B cell (primary cell): ENCODE measurements around the gene DNAJB6. TPM values are rescaled to one million over a fixed set of nuclear protein-coding genes. Genes with fewer than 3 reads are reported as not detected.

Experiments
- ATAC-seq: fragments of 200-7000 bp; cut with Tn5 transposase; one replicate; pipeline ENCODE4 v1.10.0; 2021; ENCODE audit warnings: low read depth, mild to moderate bottlenecking, moderate number of reproducible peaks, moderate library complexity
- CTCF ChIA-PET: fragments of 350-600 bp; sonication (Branson Sonifier 250); formaldehyde crosslinking; loops from one replicate; lab custom pipeline; 2021; ENCODE audit warnings: antibody characterized with exemption, inconsistent platforms; lab: Charles Lee
- POLR2A ChIA-PET: fragments of 350-600 bp; sonication (Branson Sonifier 250); formaldehyde crosslinking; loops from one replicate; lab custom pipeline; 2021; ENCODE audit warnings: antibody characterized with exemption; lab: Charles Lee
- DNase-seq: peaks from one replicate; pipeline ENCODE4 v3.0.0; 2013
- H2AFZ ChIP-seq: 2 replicates; pipeline ENCODE4 v1.6.1; 2012; ENCODE audit warnings: mild to moderate bottlenecking, low read depth, low read length; ENCODE audit not compliant: insufficient read depth, poor library complexity, severe bottlenecking
- H3K27ac ChIP-seq, 2 donors: 1 replicate in 1 of 2; 2 replicates in 1 of 2; pipeline ENCODE4 v1.5.1; 2012 to 2013; ENCODE audit warnings: low read length in 2 of 2, mild to moderate bottlenecking in 2 of 2, moderate library complexity in 1 of 2
- H3K27me3 ChIP-seq, 4 experiments: fragments of 200-600 bp in 1 of 4; sonication (generic) in 1 of 4; replicated peaks in 1 of 4; 1 replicate in 2 of 4; 2 replicates in 2 of 4; pipeline versions ENCODE4 v1.6.1 to v1.7.0; 2013 to 2016; ENCODE audit warnings: low read length in 3 of 4, mild to moderate bottlenecking in 2 of 4, mixed read lengths in 1 of 4, moderate library complexity in 1 of 4; ENCODE audit not compliant: insufficient read depth in 4 of 4, control insufficient read depth in 3 of 4; ENCODE audit errors: control extremely low read depth in 1 of 4
- H3K36me3 ChIP-seq, 2 experiments: replicated peaks in 1 of 2; 1 replicate in 1 of 2; 2 replicates in 1 of 2; pipeline versions ENCODE4 v1.6.1 to v1.7.1; 2013; ENCODE audit warnings: low read length in 1 of 2; ENCODE audit not compliant: insufficient read depth in 2 of 2, control insufficient read depth in 1 of 2; ENCODE audit errors: control extremely low read depth in 1 of 2, extremely low read depth in 1 of 2
- H3K4me1 ChIP-seq, 2 donors: fragments of 200-600 bp in 1 of 2; sonication (generic) in 1 of 2; 1 replicate in 1 of 2; 2 replicates in 1 of 2; pipeline versions ENCODE4 v1.5.1 to v1.6.1; 2013 to 2017; ENCODE audit warnings: low read length in 2 of 2; ENCODE audit not compliant: control insufficient read depth in 2 of 2, insufficient read depth in 2 of 2
- H3K4me2 ChIP-seq: replicated peaks from 2 replicates; pipeline ENCODE3; 2012; ENCODE audit warnings: mild to moderate bottlenecking, low read depth, low read length; ENCODE audit not compliant: poor library complexity, severe bottlenecking
- H3K4me3 ChIP-seq, 5 experiments: fragments of 200-600 bp in 1 of 5; sonication (generic) in 1 of 5; 1 replicate in 3 of 5; 2 replicates in 2 of 5; pipeline versions ENCODE4 v1.5.1 to v1.7.0; 2011 to 2016; ENCODE audit warnings: low read length in 4 of 5, mild to moderate bottlenecking in 4 of 5, low read depth in 2 of 5, control low read depth in 1 of 5, moderate library complexity in 1 of 5; ENCODE audit not compliant: insufficient read depth in 1 of 5; ENCODE audit errors: control extremely low read depth in 1 of 5, extremely low read depth in 1 of 5
- H3K79me2 ChIP-seq: fragments of 200-600 bp; sonication (generic); one replicate; pipeline ENCODE4 v1.6.0; 2016; ENCODE audit warnings: low read length; ENCODE audit not compliant: control insufficient read depth, insufficient read depth
- H3K9ac ChIP-seq: fragments of 200-600 bp; sonication (generic); 2 replicates; pipeline ENCODE4 v1.6.1; 2017; ENCODE audit warnings: mild to moderate bottlenecking, low read length, moderate library complexity
- H3K9me3 ChIP-seq, 3 donors: one replicate each; pipeline versions ENCODE4 v1.6.1 to v1.7.1; 2013; ENCODE audit warnings: low read length in 2 of 3; ENCODE audit not compliant: control insufficient read depth in 2 of 3, insufficient read depth in 1 of 3; ENCODE audit errors: control extremely low read depth in 1 of 3
- H4K20me1 ChIP-seq: 2 replicates; pipeline ENCODE4 v1.6.0; 2012; ENCODE audit warnings: mild to moderate bottlenecking, low read length; ENCODE audit not compliant: insufficient read depth, control insufficient read depth, poor library complexity, severe bottlenecking
- H3K27ac Mint-ChIP-seq: one replicate; pipeline ENCODE4 v1.8.0; 2021; ENCODE audit warnings: mixed read lengths
- H3K27me3 Mint-ChIP-seq: one replicate; pipeline ENCODE4 v1.8.0; 2021; ENCODE audit warnings: mixed read lengths
- H3K4me1 Mint-ChIP-seq: one replicate; pipeline ENCODE4 v1.8.0; 2021; ENCODE audit warnings: mixed read lengths
- H3K4me3 Mint-ChIP-seq: one replicate; pipeline ENCODE4 v1.8.0; 2021; ENCODE audit warnings: mixed read lengths
- H3K9me3 Mint-ChIP-seq: one replicate; pipeline ENCODE4 v1.8.0; 2022; ENCODE audit warnings: mixed read lengths; ENCODE audit not compliant: insufficient read depth
- CTCF ChIP-seq: fragments of 200-600 bp; IDR thresholded peaks from one replicate; pipeline ENCODE4 v1.8.0; 2022; ENCODE audit warnings: antibody characterized with exemption, mild to moderate bottlenecking
- EZH2 ChIP-seq: IDR thresholded peaks from 2 replicates; pipeline ENCODE4 v1.6.1; 2012; ENCODE audit warnings: borderline replicate concordance, low read depth, mild to moderate bottlenecking, moderate library complexity, low read length; ENCODE audit not compliant: insufficient read depth, poor library complexity, severe bottlenecking
- WGBS: methylation state at CpG from one replicate; pipeline ENCODE4 v1.1.5; 2013; ENCODE audit warnings: missing lambda C conversion rate; ENCODE audit not compliant: insufficient coverage; 5-methylcytosine and 5-hydroxymethylcytosine counted together
- intact Hi-C: fragments of 100-400 bp; cut with micrococcal nuclease; formaldehyde crosslinking; loops from one replicate; pipeline ENCODE4 v1.10.0; 2022
- polyA plus RNA-seq: library from polyadenylated mRNA; depleted of rRNA; stranded (reverse); fragments of >200 nt; gene quantifications from 2 replicates; pipeline ENCODE4 v1.2.3, GENCODE V29; 2012
- total RNA-seq, 2 donors: library from RNA; stranded (reverse); fragments of 120-200 nt in 1 of 2; gene quantifications; 1 replicate in 1 of 2; 2 replicates in 1 of 2; pipeline versions ENCODE4 v1.2.3 to v1.2.4, GENCODE V29; 2013 to 2022

Gene DNAJB6
- total and polyA plus RNA-seq, 2 donors (not counting 1 experiment from before 2014, with no cell fraction given): 22.4 to 116 TPM

DNA sequence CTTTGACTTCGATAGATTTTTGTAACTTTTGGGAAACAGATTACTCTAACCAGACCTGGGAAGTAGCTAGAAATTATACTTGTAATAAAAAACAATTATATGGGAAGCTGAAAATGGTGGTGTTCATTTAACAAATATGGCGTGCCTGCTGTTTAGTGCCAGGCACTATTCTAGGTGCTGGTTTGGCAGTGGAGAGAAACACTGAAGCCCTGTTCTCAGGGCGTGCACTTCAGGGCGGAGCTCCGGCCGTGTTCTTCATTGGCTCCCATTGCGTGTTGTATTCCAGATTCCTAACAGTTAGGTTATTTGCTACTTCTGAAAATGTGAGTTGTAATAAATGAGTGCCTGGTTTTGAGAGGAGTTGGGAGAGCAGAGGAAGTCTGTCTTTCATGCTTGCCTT lies 38.6 kb downstream of the DNAJB6 start:
- Histone ChIP-seq H3K79me2 (peaks cover 97% of the 10 kb centered on the region), H3K27me3 (no peaks in the 10 kb centered on the region), H4K20me1 (peaks cover 97% of the 10 kb centered on the region), H3K4me1 (no peaks in the 10 kb centered on the region), H3K27ac (no peak overlapping the region), H2AFZ (no peak overlapping the region), H3K4me3 (no peak overlapping the region), H3K36me3 (peaks cover 21 to 43% of the 10 kb centered on the region in 2 experiments), H3K4me2 (no peak overlapping the region), H3K9me3 (no peaks in the 10 kb centered on the region), H3K9ac (no peak overlapping the region)
- WGBS: 91% methylated on average over 5 of the region's 7 CpGs
- intact Hi-C loops: no loop called here
- no peaks in the 10 kb centered on the region for H3K9me3 Mint-ChIP-seq
- ATAC-seq (no peak), DNase-seq (no peak)
- H3K27ac Mint-ChIP-seq: no peak overlapping the region
- no peaks in the 10 kb centered on the region for H3K27me3 Mint-ChIP-seq
- ChIA-PET CTCF (no interaction called here), POLR2A (no interaction called here)
- TF ChIP-seq CTCF: no peak
- TF ChIP-seq EZH2: no peak
- H3K4me1 Mint-ChIP-seq: peaks cover 25% of the 10 kb centered on the region
- no peak overlapping the region for H3K4me3 Mint-ChIP-seq

- Histone ChIP-seq H3K9me3 (no peaks in the 10 kb centered on the region), H4K20me1 (peaks cover 94% of the 10 kb centered on the region), H2AFZ (no peak overlapping the region), H3K4me2 (no peak overlapping the region), H3K4me1 (no peaks in the 10 kb centered on the region), H3K27me3 (no peaks in the 10 kb centered on the region), H3K79me2 (peaks cover 80% of the 10 kb centered on the region), H3K27ac (no peak overlapping the region), H3K4me3 (no peak overlapping the region), H3K9ac (no peak overlapping the region), H3K36me3 (peaks cover 18 to 36% of the 10 kb centered on the region in 2 experiments)
- Mint-ChIP-seq H3K4me3 (no peak overlapping the region), H3K9me3 (no peaks in the 10 kb centered on the region), H3K27me3 (no peaks in the 10 kb centered on the region), H3K4me1 (peaks cover 25% of the 10 kb centered on the region), H3K27ac (no peak overlapping the region)
- intact Hi-C loops: no loop called here
- DNase-seq (no peak), ATAC-seq (no peak)
- 92% methylated on average over 5 of the region's 11 CpGs for WGBS
- no peak for TF ChIP-seq EZH2
- no peak for TF ChIP-seq CTCF
- ChIA-PET POLR2A (no interaction called here), CTCF (interaction anchor here (1.6 kb wide), 1 partner anchor 11 kb away, joined by 4 read pairs; no protein-coding TSS in a partner anchor)
These were observed 40.8 kb downstream of the DNAJB6 start for GRCh38 chr7:157377436-157378124.
